T47D (cell line): Measurements from ENCODE around the gene MAP3K5.
"Not testable (repeated sequence)": the region's sequence is repeated elsewhere in the genome, so short reads cannot be mapped to it uniquely, and the experiment has no call there.

Source experiments
- DNase-seq, 2 experiments: peaks; one replicate each; pipeline versions ENCODE4 v3.0.0 to v3.0.0-alpha.2; 2011 to 2012; ENCODE audit warnings: low read depth in 1 of 2, low spot score in 1 of 2
- JUND ChIP-seq: IDR thresholded peaks from 2 replicates; pipeline ENCODE4 v1.6.1; 2012; ENCODE audit warnings: low read depth
- in situ Hi-C: cut with HindIII; loops from 2 replicates; pipeline ENCODE4 v1.10.0; 2016; ENCODE audit warnings: low sequenced_read_pairs, low pct_unique_long_range_greater_than_20kb

MAP3K5 gene

DNA sequence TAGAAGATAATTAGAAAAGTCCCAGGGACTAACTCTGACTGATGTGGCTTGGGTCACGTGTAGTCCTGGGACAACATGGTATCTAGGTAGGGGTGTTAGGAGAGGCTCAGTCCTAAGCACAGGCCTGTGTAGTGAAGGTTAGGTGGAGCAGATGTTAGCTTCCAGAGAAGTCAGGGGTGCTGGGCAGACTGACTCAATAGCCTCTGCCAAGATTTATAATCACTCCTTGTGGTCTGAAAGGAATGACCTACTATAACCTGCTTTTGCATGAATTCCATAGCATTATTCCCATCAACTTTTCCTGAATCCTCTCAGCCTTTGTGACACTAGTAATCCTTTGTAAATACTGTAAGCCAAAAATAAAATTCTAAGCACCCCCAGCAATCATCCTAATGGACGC is 19.9 kb upstream of the MAP3K5 start:
- DNase-seq = no peak
- TF ChIP-seq JUND = no peak
- in situ Hi-C loops = no loop called here

DNA sequence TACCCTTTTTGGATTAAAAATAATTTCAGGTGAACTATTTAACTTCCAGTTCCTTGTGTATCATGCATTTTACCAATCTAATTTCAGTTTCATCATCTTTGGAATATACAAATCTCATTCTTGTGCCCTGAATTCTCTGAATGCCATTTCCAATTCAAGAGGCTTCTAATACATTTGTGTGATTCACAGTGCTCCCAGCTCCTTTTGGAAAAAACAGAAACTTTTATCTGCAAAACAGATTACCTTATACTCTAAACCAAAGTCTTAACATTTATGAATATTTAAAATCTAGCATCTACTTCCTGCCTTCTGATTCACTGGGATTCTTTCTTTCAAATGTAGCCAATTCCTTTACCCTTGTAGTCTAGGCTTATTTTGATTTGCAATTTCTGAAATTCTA is 19.0 kb upstream of the MAP3K5 start:
- in situ Hi-C loops = no loop called here
- no peak for DNase-seq
- TF ChIP-seq JUND = no peak

DNA sequence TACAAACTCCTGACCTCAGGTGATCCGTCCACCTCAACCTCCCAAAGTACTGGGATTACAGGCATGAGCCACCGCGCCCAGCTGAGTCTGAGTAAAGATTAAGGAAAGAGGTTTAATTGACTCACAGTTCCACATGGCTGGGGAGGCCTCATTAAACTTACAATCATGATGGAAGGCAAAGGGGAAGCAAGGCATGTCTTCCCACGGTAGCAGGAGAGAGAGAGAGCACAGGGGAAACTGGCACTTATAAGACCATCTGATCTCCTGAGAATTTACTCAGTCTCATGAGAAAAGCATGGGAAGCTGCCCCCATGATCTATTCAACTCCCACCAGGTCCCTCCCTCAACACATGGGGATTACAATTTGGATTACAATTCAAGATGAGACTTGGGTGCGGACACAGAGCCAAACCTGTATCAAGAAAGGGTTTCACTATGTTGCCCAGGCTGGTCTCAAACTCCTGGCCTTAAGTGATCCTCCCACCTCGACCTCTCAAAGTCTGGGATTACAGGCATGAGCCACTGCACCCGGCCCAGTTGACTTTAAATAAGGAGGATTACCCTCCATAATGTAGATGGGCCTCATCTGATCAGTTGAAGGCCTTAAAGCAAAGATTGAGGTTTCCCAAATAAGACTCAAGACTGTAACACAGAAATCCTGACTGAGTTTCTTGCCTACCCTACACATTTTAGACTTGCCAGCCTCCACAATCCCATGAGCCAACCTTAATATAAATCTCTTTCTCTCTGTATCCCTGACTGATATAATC is 17.0 kb upstream of the MAP3K5 start:
- in situ Hi-C loops = no loop called here
- TF ChIP-seq JUND = no peak
- no peak for DNase-seq

DNA sequence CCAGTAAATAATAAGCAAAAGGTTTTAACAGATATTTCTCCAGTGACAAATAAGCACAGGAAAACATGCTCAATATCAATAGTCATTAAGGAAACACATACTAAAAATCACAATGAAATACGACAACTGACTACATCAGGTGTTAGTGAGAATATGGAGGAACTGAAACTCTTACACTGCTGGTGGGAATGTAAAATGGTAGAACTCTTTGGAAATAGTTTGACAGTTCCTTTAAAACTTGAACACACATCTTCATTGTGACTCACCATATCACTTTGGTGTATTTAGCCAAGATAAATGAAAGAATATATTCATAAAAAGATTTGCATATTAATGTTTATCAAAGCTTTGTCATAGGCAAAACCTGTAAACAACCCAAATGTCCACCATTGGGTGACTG is 11.3 kb upstream of the MAP3K5 start:
- no peak for DNase-seq
- in situ Hi-C loops = no loop called here
- TF ChIP-seq JUND = no peak

DNA sequence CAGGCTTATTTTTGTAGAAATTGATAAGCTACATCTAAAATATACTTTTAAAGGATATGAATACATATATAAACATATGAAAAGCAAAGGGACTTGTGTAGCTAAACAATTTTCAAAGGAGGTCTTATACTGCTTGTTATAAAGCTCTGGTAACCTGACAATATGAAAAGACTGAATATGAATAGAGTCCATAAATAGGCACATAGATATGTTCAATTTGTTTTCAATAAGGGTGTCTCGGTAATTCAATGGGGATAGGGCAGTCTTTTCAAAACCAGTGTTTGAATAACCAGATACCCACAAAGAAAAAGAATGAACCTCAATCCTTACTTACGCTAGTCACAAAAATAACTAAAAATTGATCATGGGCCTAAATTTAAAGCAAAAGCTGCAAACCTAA is 9.3 kb upstream of the MAP3K5 start:
- in situ Hi-C loops = no loop called here
- no peak for DNase-seq
- no peak for TF ChIP-seq JUND

DNA sequence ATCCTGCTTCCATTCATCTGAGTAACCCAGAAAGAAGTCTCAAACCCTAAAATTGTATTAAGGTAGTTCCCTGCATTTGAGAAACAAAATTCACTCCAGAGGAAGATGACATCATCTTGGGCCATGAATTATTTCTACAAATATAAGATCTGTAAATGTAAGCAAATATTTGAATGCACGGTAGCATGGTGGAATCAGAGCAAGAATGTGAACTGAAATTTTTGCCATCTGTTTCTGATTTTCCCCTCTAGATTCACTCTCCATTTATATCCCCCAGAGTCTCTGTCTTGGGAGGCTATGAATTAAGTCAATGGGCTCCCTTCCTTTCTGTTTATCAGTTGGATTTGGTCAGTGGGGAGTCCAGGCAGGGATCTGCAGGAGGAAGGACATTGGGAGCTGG is 5.8 kb upstream of the MAP3K5 start:
- in situ Hi-C loops = no loop called here
- DNase-seq = no peak
- no peak for TF ChIP-seq JUND

DNA sequence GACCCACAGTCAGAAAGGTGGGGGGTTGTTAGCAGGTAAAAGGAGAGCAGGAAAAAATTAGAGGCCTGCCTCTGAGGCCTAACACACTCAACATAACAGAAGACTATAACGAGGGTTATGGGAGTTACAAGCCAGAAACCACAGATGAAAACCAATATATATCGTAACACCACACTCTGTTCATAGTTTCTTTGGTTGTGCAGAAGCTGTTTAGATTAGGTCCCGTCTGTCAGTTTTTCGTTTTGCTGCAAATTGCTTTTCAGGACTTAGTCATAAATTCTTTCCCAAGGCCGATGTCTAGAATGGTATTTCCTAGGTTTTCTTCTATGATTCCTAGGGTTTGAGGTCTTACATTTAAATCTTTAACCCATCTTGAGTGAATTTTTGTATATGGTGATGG is 3.7 kb upstream of the MAP3K5 start:
- DNase-seq = no peak
- TF ChIP-seq JUND = no peak
- in situ Hi-C loops = no loop called here

DNA sequence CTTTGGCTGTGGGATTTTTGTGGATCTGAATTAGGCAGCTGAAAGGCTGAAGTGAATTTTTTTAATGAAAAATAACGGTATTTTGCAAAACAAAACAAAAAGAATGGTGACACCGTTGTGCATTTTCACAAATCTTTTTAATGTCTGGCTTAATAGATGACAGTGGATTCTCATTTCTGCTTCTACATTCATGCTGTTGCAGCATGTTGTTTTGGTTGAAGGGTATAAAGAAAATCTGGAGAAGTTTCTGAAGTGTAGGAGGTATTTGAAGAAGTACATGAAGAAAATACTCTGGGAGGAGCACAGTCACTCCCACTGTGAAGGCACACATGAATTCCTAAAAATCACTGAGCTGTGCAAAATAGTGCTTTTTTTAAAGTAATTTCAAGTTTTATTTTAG is 3.1 kb upstream of the MAP3K5 start:
- DNase-seq = no peak
- in situ Hi-C loops = no loop called here
- no peak for TF ChIP-seq JUND

DNA sequence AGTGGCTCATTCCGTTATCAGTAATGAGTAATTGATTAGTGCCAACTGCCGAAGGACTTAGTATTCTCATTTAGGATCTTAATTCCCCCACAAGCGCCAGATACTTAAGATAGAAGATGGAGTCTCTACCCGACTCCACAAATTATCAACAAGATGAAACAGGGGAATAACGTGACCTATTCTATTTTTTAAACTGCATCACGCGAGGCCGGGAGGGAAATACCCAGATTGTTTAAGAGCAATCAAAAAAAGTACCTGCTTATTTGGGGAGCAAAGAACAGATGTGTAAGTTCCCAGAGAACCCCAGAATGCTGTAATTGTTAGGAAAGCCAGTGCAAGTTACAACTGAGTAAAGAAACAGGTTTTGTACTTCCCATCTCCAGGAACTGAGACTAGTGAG is 1.1 kb upstream of the MAP3K5 start:
- DNase-seq = no peak
- no peak for TF ChIP-seq JUND
- in situ Hi-C loops = no loop called here

DNA sequence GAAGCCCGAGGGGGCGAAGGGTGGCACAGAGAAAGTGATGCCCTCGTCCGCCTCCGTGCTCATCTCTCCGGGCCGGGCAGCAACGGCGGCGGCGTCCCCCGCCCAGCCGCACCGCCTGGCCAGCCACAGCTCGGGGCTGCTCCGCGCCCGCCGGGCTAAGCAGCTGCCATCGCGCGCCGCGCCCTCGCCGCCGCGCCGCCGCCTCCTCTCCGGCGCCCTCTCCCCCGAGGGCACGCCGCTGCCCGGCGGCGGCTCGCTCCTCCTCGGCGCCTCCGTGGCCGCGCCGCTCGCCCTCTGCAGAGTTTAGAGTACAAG is 225 bp downstream of the MAP3K5 start:
- DNase-seq = no peak
- in situ Hi-C loops = no loop called here
- TF ChIP-seq JUND = no peak

DNA sequence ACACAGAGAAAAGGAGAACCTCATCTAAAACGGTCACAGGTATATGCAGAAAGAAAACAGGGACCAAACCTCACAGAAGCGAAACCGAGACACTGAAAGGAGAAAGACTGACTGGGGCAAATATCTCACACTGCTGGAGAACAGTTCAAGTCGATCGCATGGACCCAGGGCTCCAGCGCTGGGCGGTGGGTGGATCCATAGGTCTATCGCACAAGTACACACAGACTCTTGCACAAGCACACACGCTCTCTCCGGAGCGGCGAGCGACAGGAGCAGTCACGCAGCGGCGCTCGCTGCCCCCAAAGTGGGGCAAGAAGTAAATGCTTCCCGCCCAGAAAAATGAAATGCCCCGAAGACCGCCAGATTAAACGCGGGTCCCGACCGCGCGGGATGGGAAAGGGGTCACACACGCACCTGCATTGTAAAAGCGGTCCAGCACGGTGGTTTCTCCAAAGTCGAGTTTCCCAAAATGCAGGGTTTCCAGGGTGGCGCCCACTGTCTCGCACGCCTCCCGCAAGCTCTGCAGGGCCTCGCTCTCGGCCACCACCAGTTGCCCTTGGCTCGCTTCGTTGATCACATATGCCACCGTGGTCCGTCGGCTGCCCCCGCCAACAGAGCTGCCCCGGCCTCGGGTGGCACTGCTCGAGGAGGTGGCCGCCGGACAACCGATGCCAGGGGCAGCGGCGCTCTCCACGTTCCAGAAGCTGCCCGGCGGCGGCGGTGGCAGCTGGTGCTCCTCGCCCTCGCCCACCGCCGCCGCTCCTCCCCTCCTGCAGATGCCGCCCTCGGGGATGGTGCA is 782 bp downstream of the MAP3K5 start:
- TF ChIP-seq JUND = no peak
- in situ Hi-C loops = no loop called here
- peak in 1 of 2 experiments; percentile 44 for DNase-seq

DNA sequence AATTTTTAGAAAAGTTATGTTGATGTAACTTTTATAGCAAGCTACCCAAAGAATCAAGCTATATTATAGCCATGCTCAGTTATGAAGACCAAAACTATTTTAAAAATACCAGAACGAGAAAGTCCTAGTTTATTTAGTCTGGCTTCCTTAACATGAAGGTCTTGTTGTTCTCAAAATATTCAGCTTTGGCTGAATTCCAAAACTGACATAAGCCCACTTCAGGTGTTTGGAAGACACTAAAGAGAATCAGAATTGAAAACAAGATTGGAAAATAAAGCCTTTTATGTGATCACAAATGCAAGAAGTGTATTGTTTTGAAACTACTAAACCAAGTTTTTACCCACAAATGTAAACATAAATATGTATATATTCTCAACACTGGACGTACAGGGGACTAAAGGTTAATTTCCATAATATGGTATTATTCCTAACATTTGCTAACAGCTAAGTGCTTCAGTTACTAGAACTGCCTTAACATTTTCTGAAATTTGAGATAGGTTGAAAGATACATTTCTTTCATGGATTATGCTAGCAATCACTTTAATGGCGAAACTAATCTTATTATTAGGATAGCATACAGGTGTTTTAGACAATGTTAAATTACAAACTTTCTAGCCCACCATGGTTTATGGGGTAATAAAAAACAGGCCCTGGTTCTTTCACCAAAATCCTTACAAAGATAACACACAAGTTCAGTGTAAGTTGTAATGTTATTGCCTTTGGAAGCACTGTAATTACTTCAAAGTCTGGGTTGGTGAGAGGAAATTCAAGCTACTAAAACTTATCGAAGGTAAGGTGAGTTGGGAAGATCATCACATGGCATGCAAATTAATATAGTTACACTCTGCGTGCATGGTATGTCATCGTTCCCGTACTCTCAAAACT is 1.6 kb downstream of the MAP3K5 start:
- TF ChIP-seq JUND = no peak
- in situ Hi-C loops = no loop called here
- no peak for DNase-seq

DNA sequence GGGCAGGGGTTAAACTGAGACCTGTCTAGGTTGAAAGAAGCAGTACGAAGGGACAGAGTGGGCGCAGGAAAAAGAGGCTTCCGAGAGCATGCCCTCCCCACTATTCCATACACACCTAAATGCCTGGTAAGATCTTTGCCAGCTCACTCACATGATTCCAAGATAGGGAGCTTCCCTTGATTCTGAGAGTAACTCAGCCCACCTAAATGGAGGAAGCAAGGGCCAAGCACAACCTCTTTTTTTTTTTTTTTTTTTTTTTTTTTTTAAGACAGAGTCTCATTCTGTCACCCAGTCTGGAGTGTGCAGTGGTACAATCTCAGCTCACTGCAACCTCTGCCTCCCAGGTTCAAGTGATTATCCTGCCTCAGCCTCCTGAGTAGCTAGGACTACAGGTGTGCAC is 2.8 kb downstream of the MAP3K5 start:
- DNase-seq, in situ Hi-C loops: not testable (repeated sequence)
